Activated T-cell treated with anti-CD3 and anti-CD28 coated beads, Interleukin-2, amount 50 U/mL, for 24 hours (primary cell): ENCODE measurements around the gene NOTCH2.
A peak's percentile ranks its signal among the peaks of the same experiment; 100 is the strongest.
"Not testable (repeated sequence)": the region's sequence is repeated elsewhere in the genome, so short reads cannot be mapped to it uniquely, and the experiment has no call there.

Experiments used
- DNase-seq: peaks from one replicate; pipeline ENCODE4 v3.0.0-alpha.2; 2020
- H3K27ac Mint-ChIP-seq: 2 replicates; pipeline ENCODE4 v1.8.0; 2020; ENCODE audit warnings: mild to moderate bottlenecking, mixed read lengths
- H3K27me3 Mint-ChIP-seq: 2 replicates; pipeline ENCODE4 v1.8.0; 2020; ENCODE audit warnings: mixed read lengths
- H3K36me3 Mint-ChIP-seq: 2 replicates; pipeline ENCODE4 v1.8.0; 2020; ENCODE audit warnings: low read depth, mixed read lengths
- H3K4me1 Mint-ChIP-seq: 2 replicates; pipeline ENCODE4 v1.8.0; 2020; ENCODE audit warnings: low read depth, mixed read lengths
- H3K4me3 Mint-ChIP-seq: 2 replicates; pipeline ENCODE4 v1.8.0; 2020; ENCODE audit warnings: mild to moderate bottlenecking, moderate library complexity, mixed read lengths
- H3K9me3 Mint-ChIP-seq: 2 replicates; pipeline ENCODE4 v1.8.0; 2020; ENCODE audit warnings: mixed read lengths

NOTCH2 gene

GRCh38 chr1:119996731-119997312, 72.6 kb downstream of the NOTCH2 start:
- not testable (repeated sequence) for H3K27me3 Mint-ChIP-seq, H3K9me3 Mint-ChIP-seq, H3K4me1 Mint-ChIP-seq, H3K4me3 Mint-ChIP-seq, H3K27ac Mint-ChIP-seq, DNase-seq
- peaks cover 15% of the 10 kb centered on the region for H3K36me3 Mint-ChIP-seq

- not testable (repeated sequence) for H3K27me3 Mint-ChIP-seq, H3K36me3 Mint-ChIP-seq, H3K4me1 Mint-ChIP-seq, H3K4me3 Mint-ChIP-seq, H3K9me3 Mint-ChIP-seq, H3K27ac Mint-ChIP-seq, DNase-seq
Observed at GRCh38 chr1:119995975-119996374, 73.5 kb downstream of the NOTCH2 start.

GRCh38 chr1:119988306-119989062, 81.0 kb downstream of the NOTCH2 start:
- peak overlapping the region; percentile 38 for H3K4me3 Mint-ChIP-seq
- H3K36me3 Mint-ChIP-seq, result peaks cover 36% of the 10 kb centered on the region
- DNase-seq, result no peak

GRCh38 chr1:119987686-119988085, 81.8 kb downstream of the NOTCH2 start:
- Mint-ChIP-seq H3K4me3 (peak overlapping the region; percentile 38), H3K4me1 (peaks cover 41% of the 10 kb centered on the region), H3K27ac (peak overlapping the region; percentile 96), H3K36me3 (peaks cover 39% of the 10 kb centered on the region), H3K9me3 (no peaks in the 10 kb centered on the region), H3K27me3 (no peaks in the 10 kb centered on the region)
- DNase-seq, result no peak

More at GRCh38 chr1:119988306-119989062, 81.0 kb downstream of the NOTCH2 start:
- Mint-ChIP-seq H3K9me3 (no peaks in the 10 kb centered on the region), H3K4me1 (peaks cover 41% of the 10 kb centered on the region), H3K27me3 (no peaks in the 10 kb centered on the region), H3K27ac (peak overlapping the region; percentile 96)

GRCh38 chr1:119987112-119987511, 82.3 kb downstream of the NOTCH2 start:
- peak overlapping the region; percentile 41 for H3K4me3 Mint-ChIP-seq
- no peak for DNase-seq
- H3K4me1 Mint-ChIP-seq, result peaks cover 43% of the 10 kb centered on the region
- H3K27ac Mint-ChIP-seq, result peak overlapping the region; percentile 96
- no peaks in the 10 kb centered on the region for H3K27me3 Mint-ChIP-seq
- H3K9me3 Mint-ChIP-seq, result no peaks in the 10 kb centered on the region
- peaks cover 43% of the 10 kb centered on the region for H3K36me3 Mint-ChIP-seq

- Mint-ChIP-seq H3K27ac (no peak overlapping the region), H3K9me3 (no peaks in the 10 kb centered on the region), H3K4me1 (peaks cover 47% of the 10 kb centered on the region), H3K27me3 (no peaks in the 10 kb centered on the region), H3K4me3 (no peak overlapping the region), H3K36me3 (peaks cover 46% of the 10 kb centered on the region)
- no peak for DNase-seq
Observed at GRCh38 chr1:119986007-119986497, 83.4 kb downstream of the NOTCH2 start.

- peaks cover 46% of the 10 kb centered on the region for H3K36me3 Mint-ChIP-seq
Observed at GRCh38 chr1:119984771-119985170, 84.7 kb downstream of the NOTCH2 start.

GRCh38 chr1:119981986-119982815, 87.3 kb downstream of the NOTCH2 start:
- H3K27me3 Mint-ChIP-seq, result no peaks in the 10 kb centered on the region
- H3K27ac Mint-ChIP-seq, result no peak overlapping the region
- no peak for DNase-seq
- H3K36me3 Mint-ChIP-seq, result peaks cover 57% of the 10 kb centered on the region
- H3K4me1 Mint-ChIP-seq, result peaks cover 29% of the 10 kb centered on the region
- no peaks in the 10 kb centered on the region for H3K9me3 Mint-ChIP-seq
- H3K4me3 Mint-ChIP-seq, result no peak overlapping the region

More at GRCh38 chr1:119984771-119985170, 84.7 kb downstream of the NOTCH2 start:
- peaks cover 47% of the 10 kb centered on the region for H3K4me1 Mint-ChIP-seq
- no peaks in the 10 kb centered on the region for H3K27me3 Mint-ChIP-seq
- no peak for DNase-seq
- H3K9me3 Mint-ChIP-seq, result no peaks in the 10 kb centered on the region
- no peak overlapping the region for H3K27ac Mint-ChIP-seq
- H3K4me3 Mint-ChIP-seq, result no peak overlapping the region

- no peak for DNase-seq
- Mint-ChIP-seq H3K27ac (no peak overlapping the region), H3K4me1 (peaks cover 24% of the 10 kb centered on the region), H3K27me3 (no peaks in the 10 kb centered on the region), H3K36me3 (peaks cover 52% of the 10 kb centered on the region), H3K4me3 (no peak overlapping the region), H3K9me3 (no peaks in the 10 kb centered on the region)
Observed at GRCh38 chr1:119981496-119981895, 88.0 kb downstream of the NOTCH2 start.

- no peak overlapping the region for H3K27ac Mint-ChIP-seq
Observed at GRCh38 chr1:119978018-119978505, 91.4 kb downstream of the NOTCH2 start.

GRCh38 chr1:119977113-119977736, 92.2 kb downstream of the NOTCH2 start:
- H3K27ac Mint-ChIP-seq, DNase-seq, H3K4me3 Mint-ChIP-seq, H3K27me3 Mint-ChIP-seq, H3K9me3 Mint-ChIP-seq, H3K4me1 Mint-ChIP-seq: not testable (repeated sequence)
- H3K36me3 Mint-ChIP-seq, result peaks cover 44% of the 10 kb centered on the region

More at GRCh38 chr1:119978018-119978505, 91.4 kb downstream of the NOTCH2 start:
- Mint-ChIP-seq H3K4me1 (peaks cover 9% of the 10 kb centered on the region), H3K9me3 (no peaks in the 10 kb centered on the region), H3K36me3 (peaks cover 45% of the 10 kb centered on the region), H3K4me3 (no peak overlapping the region), H3K27me3 (no peaks in the 10 kb centered on the region)
- DNase-seq, result no peak

GRCh38 chr1:119975582-119976254, 93.7 kb downstream of the NOTCH2 start:
- H3K27me3 Mint-ChIP-seq, H3K27ac Mint-ChIP-seq, H3K9me3 Mint-ChIP-seq, H3K4me3 Mint-ChIP-seq, H3K4me1 Mint-ChIP-seq, DNase-seq: not testable (repeated sequence)
- H3K36me3 Mint-ChIP-seq, result peaks cover 49% of the 10 kb centered on the region

- Mint-ChIP-seq H3K4me3 (no peak overlapping the region), H3K36me3 (peaks cover 53% of the 10 kb centered on the region), H3K27ac (no peak overlapping the region), H3K4me1 (peaks cover 3% of the 10 kb centered on the region), H3K27me3 (no peaks in the 10 kb centered on the region), H3K9me3 (no peaks in the 10 kb centered on the region)
- no peak for DNase-seq
Observed at GRCh38 chr1:119975006-119975405, 94.5 kb downstream of the NOTCH2 start.

- H3K27ac Mint-ChIP-seq, result no peak overlapping the region
- DNase-seq, result no peak
- H3K4me1 Mint-ChIP-seq, result peaks cover 3% of the 10 kb centered on the region
- no peak overlapping the region for H3K4me3 Mint-ChIP-seq
- no peaks in the 10 kb centered on the region for H3K9me3 Mint-ChIP-seq
- peaks cover 60% of the 10 kb centered on the region for H3K36me3 Mint-ChIP-seq
- no peaks in the 10 kb centered on the region for H3K27me3 Mint-ChIP-seq
Observed at GRCh38 chr1:119974013-119974412, 95.4 kb downstream of the NOTCH2 start.
